SK-N-SH (cell line): ENCODE results near the gene TEKT2.
A peak's percentile ranks its signal among the peaks of the same experiment; 100 is the strongest.

Source experiments
- CHD2 ChIP-seq: fragments of 150-350 bp; IDR thresholded peaks from 2 replicates; pipeline ENCODE4 v1.6.1; 2018; ENCODE audit warnings: low read length; ENCODE audit not compliant: partially characterized antibody
- CTCF ChIP-seq: fragments of 200-600 bp; sonication (generic); IDR thresholded peaks from 2 replicates; pipeline ENCODE4 v1.6.1; 2017; ENCODE audit warnings: antibody characterized with exemption, mild to moderate bottlenecking, moderate library complexity
- EP300 ChIP-seq, 2 experiments: IDR thresholded peaks; 2 replicates each; pipeline versions ENCODE4 v1.4.0 to v1.6.1; 2012; ENCODE audit warnings: borderline replicate concordance in 1 of 2, low read depth in 1 of 2, low read length in 1 of 2
- EZH2phosphoT487 ChIP-seq: fragments of 200-600 bp; sonication (generic); IDR thresholded peaks from 2 replicates; pipeline ENCODE4 v1.6.1; 2017; ENCODE audit warnings: low read depth, mixed run types, mild to moderate bottlenecking, antibody characterized with exemption, moderate library complexity, borderline replicate concordance
- FOXJ3 ChIP-seq: sonication (generic); formaldehyde crosslinking; IDR thresholded peaks from 2 replicates; pipeline ENCODE4 v1.5.1; 2020; ENCODE audit warnings: mild to moderate bottlenecking, missing genetic modification reagents
- GABPA ChIP-seq: IDR thresholded peaks from 2 replicates; pipeline ENCODE4 v1.4.0; 2012; ENCODE audit warnings: low read depth, mild to moderate bottlenecking
- MXI1 ChIP-seq: IDR thresholded peaks from 2 replicates; pipeline ENCODE4 v1.6.1; 2012; ENCODE audit warnings: mild to moderate bottlenecking, low read depth, low read length, improper control_type of control experiment
- PBX3 ChIP-seq: IDR thresholded peaks from 2 replicates; pipeline ENCODE4; 2012
- POLR2AphosphoS5 ChIP-seq: IDR thresholded peaks from 2 replicates; pipeline ENCODE4 v1.6.1; 2012; ENCODE audit warnings: low read depth, low read length
- RAD21 ChIP-seq: IDR thresholded peaks from 2 replicates; pipeline ENCODE4 v1.6.1; 2012; ENCODE audit warnings: mild to moderate bottlenecking, low read length
- SMC3 ChIP-seq: IDR thresholded peaks from 2 replicates; pipeline ENCODE4 v1.6.1; 2012; ENCODE audit warnings: low read depth, low read length, improper control_type of control experiment
- TEAD4 ChIP-seq: IDR thresholded peaks from 2 replicates; pipeline ENCODE4 v1.4.0; 2012; ENCODE audit warnings: mild to moderate bottlenecking, borderline replicate concordance; ENCODE audit not compliant: insufficient read depth
- USF1 ChIP-seq: IDR thresholded peaks from 2 replicates; pipeline ENCODE4 v1.4.0; 2012; ENCODE audit warnings: low read depth, borderline replicate concordance
- YY1 ChIP-seq: IDR thresholded peaks from 2 replicates; pipeline ENCODE4 v1.4.0; 2012; ENCODE audit warnings: low read depth, mild to moderate bottlenecking

GRCh38 chr1:36096500-36097432 is 12.9 kb downstream of the TEKT2 start:
- TF ChIP-seq EP300 (IDR thresholded peaks at IDR 0.05; ENCODE audit: borderline replicate concordance in 1 of 2, low read depth in 1 of 2, low read length in 1 of 2) (no peak), CHD2 (no peak), RAD21 (no peak), CTCF (peak; percentile 34; the same call in 1 of the 2 replicates), GABPA (no peak), POLR2AphosphoS5 (no peak), YY1 (no peak), EZH2phosphoT487 (no peak), PBX3 (no peak), TEAD4 (no peak), MXI1 (no peak), SMC3 (no peak), USF1 (no peak), FOXJ3 (CRISPR knock-in tag) (no peak)
